Esophagus squamous epithelium (tissue), 4 donors: ENCODE measurements around the gene SF3B3.

Source experiments
- CTCF ChIP-seq, 6 experiments: fragments of 450-650 bp in 4 of 6; fragments of 200-600 bp in 2 of 6; sonication (generic) in 2 of 6; IDR thresholded peaks; one replicate each; pipeline ENCODE4 v1.5.1; 2016 to 2019; ENCODE audit warnings: antibody characterized with exemption in 6 of 6, mild to moderate bottlenecking in 4 of 6, moderate library complexity in 4 of 6
- POLR2A ChIP-seq, 4 donors: fragments of 450-650 bp; IDR thresholded peaks; one replicate each; pipeline ENCODE4 v1.6.1; 2017; ENCODE audit warnings: antibody characterized with exemption in 4 of 4, mild to moderate bottlenecking in 4 of 4, moderate library complexity in 3 of 4

GRCh38 chr16:70508752-70509151, 14.9 kb upstream of the SF3B3 start:
- TF ChIP-seq CTCF (IDR thresholded peaks at IDR 0.05) (peak in 1 of 6 experiments; percentile 10), POLR2A (IDR thresholded peaks at IDR 0.05) (no peak)
